Measurements from ENCODE around the gene LRMDA.

Gene LRMDA

GRCh38 chr10:76213876-76214275, 782.5 kb downstream of the LRMDA start:
- no peak for TF ChIP-seq CTCF (IDR thresholded peaks at IDR 0.05; ENCODE audit: control insufficient read depth, extremely low read depth, insufficient read depth)
- DNase-seq (ENCODE audit: low read depth), result no peak
- H3K4me3 ChIP-seq (ENCODE audit: low read depth, low read length), result no peak overlapping the region

- DNase-seq (ENCODE audit: low read depth), result no peak
- H3K4me3 ChIP-seq (ENCODE audit: low read depth, low read length), result no peak overlapping the region
- TF ChIP-seq CTCF (IDR thresholded peaks at IDR 0.05; ENCODE audit: control insufficient read depth, extremely low read depth, insufficient read depth), result no peak
These were observed 786.6 kb downstream of the LRMDA start for GRCh38 chr10:76218035-76218434.

GRCh38 chr10:76229341-76229740, 797.9 kb downstream of the LRMDA start:
- DNase-seq (ENCODE audit: low read depth), result no peak
- TF ChIP-seq CTCF (IDR thresholded peaks at IDR 0.05; ENCODE audit: control insufficient read depth, extremely low read depth, insufficient read depth), result no peak
- no peak overlapping the region for H3K4me3 ChIP-seq (ENCODE audit: low read depth, low read length)

- no peak for DNase-seq (ENCODE audit: low read depth)
- no peak overlapping the region for H3K4me3 ChIP-seq (ENCODE audit: low read depth, low read length)
- TF ChIP-seq CTCF (IDR thresholded peaks at IDR 0.05; ENCODE audit: control insufficient read depth, extremely low read depth, insufficient read depth), result no peak
These were observed 799.5 kb downstream of the LRMDA start for GRCh38 chr10:76230921-76231285.

- no peak for TF ChIP-seq CTCF (IDR thresholded peaks at IDR 0.05; ENCODE audit: control insufficient read depth, extremely low read depth, insufficient read depth)
- no peak for DNase-seq (ENCODE audit: low read depth)
- no peak overlapping the region for H3K4me3 ChIP-seq (ENCODE audit: low read depth, low read length)
These were observed 800.0 kb downstream of the LRMDA start for GRCh38 chr10:76231286-76231934.

- TF ChIP-seq CTCF (IDR thresholded peaks at IDR 0.05; ENCODE audit: control insufficient read depth, extremely low read depth, insufficient read depth), result no peak
- no peak overlapping the region for H3K4me3 ChIP-seq (ENCODE audit: low read depth, low read length)
- DNase-seq (ENCODE audit: low read depth), result no peak
These were observed 803.2 kb downstream of the LRMDA start for GRCh38 chr10:76234499-76235226.

Measured in LNCaP clone FGC (cell line).